Activated T-helper 9 cell treated with anti-CD3 and anti-CD28 coated beads, Interleukin-2, amount 50 U/mL, for 16 hours (primary cell): Measurements from ENCODE around the gene RNU1-3.
"Not testable (repeated sequence)": the region's sequence is repeated elsewhere in the genome, so short reads cannot be mapped to it uniquely, and the experiment has no call there.

Experiments used
- DNase-seq: peaks from one replicate; pipeline ENCODE4 v3.0.0-alpha.2; 2020; ENCODE audit warnings: low read depth

RNU1-3 gene

DNA sequence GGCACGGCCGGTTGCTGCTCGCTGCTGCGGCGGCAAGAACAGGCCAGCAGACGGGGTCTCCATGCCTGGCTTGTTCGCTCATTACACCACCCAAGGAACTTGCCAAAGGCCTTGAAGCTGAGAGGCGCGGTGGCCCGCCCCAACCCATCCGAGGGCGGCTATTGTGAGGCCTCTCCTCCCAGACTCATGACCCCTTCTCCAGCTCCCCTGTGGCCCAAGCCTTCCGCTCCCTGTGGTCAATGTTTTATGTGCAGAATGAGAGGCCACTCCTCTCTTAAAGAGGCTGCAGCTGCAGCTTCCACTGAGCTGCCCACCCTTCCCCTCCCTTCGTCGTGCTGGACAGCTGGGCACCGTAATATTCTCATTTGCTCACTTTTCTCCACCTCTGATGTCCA is 27.6 kb upstream of the RNU1-3 start:
- not testable (repeated sequence) for DNase-seq

DNA sequence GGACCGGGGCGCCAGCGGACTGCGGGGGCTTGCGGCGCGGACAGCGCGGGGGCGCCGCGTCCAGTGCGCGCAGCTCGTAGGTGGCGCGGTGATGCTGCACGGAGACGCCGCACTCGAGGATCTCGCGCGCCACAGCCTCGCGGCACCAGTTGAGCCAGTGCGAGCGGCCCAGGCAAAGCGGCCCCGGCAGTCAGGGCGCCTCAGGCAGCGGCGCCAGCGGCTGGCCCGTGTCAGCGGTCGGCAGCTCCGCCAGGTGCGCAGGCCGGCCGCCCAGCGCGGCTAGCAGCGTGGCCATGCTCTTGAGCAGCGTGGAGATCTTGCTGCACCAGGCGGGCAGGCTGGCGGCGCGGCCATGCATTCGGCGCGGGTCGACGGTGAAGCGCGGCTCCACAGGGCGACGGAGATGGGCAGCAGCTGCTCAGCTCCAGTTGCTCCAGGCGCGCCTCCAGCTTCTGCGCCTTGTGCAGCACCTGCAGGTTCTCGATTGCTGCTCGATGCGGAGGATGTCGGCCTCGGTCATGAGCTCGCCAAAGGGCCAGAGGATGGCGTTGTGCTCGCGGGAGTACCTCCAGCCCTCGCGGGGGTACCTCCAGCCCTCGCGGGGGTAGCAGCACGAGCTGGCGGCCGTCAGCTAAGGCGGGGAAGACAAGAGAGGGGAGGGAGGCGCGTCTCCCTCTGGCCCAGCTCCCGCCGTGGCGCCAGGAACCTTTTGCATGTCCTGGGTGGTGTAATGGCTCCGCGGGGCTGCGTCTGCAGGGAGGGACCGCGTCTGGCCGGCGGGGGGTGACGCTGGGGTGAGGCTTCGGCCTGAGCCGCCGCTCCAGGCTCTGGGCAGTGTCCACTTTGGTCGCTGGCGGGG is 26.9 kb upstream of the RNU1-3 start:
- DNase-seq = not testable (repeated sequence)

DNA sequence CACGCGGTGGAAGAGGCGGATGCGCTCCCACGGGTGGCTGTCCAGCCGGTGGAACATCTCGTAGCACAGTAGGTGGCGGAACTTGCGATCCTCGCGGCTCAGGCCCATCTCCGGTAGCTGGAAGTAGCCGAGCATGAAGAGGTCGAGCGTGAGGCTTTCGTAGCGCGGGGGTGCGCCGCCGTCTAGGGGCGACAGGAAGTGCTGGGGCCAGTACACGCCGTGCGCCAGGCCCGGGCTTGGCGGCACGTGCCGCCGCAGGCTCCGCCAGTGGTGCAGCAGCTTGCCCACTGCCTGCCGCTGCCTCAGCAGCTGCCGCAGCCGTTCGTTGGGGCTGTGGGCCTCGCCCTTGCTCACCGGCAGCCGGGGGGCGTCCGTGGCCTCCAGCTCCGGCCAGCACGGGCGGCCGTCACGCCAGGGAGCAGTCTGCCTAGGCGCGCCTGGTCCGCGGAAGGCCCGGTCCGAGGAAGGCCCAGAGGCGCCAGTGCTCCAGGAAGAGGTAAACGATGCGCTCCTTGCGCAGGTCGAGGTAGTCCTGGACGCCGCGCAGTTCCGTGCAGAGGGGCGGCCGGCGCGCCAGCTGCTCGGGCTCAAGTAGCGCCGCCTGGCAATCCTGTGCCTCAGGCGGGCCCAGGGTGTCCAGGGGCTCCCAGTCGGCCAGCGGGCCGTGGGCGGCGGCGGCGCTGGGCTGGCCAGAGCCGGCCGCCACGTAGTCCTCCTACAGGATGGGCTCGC is 26.1 kb upstream of the RNU1-3 start:
- not testable (repeated sequence) for DNase-seq

DNA sequence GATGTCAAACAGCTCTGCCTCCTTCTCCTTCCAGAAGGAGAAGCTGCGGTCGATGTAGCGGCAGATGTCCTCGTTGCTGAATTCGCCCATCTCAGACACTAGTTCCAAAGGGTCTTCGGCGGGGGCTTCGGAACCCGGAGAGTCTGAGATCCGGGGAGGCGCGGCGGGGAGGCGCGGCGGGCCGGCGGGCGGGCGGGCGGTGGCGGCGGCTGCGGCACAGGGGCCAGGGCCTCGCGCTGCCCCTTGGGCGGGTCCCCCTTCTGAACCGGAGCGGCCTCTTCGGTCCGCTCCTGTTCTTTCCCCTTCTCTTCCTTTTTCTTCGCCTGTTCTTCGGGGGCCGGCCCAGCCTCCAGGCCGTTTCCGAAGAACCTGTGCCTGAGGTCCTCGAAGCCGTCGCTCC is 25.5 kb upstream of the RNU1-3 start:
- not testable (repeated sequence) for DNase-seq

DNA sequence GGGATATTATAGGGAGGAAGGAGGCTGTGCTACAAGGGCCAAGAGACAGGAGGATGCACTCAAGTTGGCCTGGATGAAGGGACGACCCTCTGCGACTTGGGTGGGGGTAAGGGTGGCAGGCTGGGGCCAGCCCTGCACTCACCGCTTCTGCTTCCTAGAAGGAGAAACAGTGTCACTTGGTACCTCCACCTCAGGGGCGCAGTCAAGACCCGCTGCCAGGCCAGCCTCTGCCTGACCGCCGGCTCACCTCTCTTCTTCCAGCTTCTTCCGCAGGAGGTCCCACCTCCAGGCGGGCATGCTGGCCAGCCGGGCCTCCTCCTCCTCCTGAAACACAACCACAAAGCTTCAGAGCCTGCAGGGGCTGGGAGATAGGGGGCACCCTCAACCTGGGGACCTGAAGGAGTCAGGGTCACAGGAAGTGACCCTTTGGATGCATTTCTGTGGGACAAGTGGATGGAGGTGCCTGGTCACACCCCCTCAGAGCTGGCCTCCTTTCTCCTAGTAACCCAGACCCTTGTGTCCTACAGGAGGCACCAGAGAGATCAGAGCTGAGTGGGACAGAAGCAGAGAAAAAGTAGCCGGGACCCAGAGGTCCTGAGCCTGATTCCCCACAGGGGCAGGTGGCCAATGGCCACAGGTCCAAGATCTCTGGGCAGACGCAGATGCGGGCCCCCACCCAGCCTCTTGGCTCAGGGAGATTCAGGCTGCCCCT is 24.4 kb upstream of the RNU1-3 start:
- not testable (repeated sequence) for DNase-seq

DNA sequence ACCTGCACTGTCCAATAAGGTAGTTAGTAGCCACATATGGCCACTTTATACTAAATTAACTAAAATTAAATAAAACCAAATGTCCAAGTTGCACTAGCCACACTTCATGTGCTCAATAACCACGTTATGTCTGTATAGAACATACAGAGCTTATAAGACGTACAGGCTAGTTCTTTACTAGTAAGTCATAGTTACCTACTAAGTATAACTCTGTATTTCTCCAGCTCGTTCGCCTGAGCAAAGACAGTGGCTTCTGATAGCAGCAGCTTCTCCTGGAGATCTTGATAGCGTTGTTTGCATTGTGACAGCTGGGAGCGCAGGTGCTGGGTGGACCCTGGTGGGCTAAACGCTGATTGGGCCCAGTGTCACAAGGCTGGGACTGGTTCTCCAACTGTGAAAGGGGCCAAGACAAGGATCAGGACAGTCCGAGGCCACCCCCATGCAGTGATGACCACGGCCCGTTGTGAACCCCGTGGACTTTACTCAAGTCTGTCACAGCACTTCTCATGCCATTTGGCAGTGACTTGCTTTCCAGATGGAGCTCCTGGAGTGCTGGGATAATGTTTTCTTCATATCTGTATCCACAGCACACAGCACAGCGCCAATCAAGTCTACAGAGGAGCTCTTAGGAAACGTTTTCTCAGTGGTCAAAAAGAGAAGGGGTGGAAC is 20.5 kb upstream of the RNU1-3 start:
- not testable (repeated sequence) for DNase-seq

DNA sequence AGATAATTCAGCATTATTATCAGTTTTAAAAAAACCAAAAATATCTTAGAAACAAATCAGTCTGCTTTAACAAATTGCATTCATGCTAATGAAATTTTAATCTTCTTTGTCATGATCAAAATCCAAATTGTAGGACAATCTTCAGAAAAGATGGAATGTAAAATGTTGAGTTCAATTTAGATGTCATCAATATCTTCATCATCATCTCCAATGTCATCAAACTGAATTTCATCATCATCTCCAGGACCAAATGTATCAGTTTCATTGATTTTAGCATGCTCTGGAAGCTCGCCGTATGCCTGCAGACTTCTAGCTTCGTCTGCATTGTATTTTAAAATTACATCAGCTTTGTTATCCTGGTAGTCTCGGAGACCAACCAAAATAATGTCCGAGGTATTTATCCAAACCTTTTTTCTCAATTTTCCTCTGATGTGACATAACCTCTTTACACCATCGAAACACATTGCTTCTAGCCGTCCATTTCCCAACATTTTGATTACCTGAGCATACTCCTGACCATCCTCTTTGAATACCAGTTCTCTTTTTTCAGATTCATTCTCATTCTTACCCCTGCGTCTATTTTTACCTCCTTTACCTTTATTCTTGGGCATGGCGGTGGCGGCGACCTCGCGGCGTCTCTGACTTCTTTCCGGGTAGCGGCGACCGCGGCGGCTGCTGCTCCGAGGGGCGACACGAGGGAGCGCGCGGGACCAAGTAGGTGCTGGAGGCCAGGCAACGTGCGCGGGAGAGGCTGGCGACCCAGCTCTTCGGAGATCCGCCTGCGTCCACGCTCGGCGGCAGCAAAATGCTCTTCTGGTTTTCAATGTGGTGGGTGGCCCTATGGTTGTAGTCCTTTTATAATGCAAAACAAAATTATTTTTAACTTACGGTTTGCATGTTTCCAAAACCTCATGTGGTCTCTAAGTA is 19.0 kb upstream of the RNU1-3 start:
- DNase-seq = not testable (repeated sequence)

DNA sequence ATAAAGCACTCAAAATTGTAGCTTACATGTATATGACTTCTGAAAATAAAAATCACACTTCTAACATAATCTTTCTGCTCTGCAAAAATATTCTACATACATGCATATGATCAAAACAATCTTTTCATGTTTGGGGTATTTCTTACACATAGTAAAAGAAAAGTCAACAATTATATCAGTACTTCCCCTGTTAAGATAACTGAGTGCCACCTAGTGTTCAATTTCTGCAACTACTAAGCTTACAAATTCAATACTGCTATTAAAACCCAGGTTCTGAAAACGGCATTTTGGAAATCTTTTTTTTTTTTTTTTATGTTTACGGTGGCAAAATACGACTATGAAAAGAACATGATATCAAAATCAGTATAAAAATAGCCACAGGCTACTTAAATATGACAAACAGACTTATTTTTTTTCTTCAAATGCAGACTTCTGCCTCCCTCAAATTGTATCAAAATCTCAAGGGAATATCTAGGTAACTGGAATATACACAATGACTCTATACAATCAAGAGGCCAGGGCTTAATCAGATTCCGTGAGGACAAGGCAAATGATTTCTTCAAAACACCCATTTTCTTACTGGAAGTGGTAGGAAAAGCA is 18.1 kb upstream of the RNU1-3 start:
- not testable (repeated sequence) for DNase-seq

DNA sequence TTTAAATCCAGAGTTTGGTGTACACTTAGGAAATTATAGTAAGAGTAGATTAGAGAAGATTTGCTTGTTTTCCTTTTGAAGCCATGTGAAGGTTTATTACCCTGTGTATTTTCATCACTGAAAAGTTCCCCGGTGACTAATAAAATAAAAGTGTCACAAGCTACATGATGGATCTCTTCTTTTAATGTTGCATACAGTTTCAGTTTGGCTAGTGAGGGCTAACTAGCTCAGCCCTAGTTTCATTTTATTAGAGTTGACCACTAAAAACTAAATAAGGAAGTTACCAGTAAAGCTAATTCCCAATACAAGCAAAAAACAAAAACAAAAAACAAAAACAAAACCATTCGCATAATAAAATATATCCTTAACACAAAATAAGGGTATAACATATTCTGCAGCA is 17.4 kb upstream of the RNU1-3 start:
- DNase-seq = not testable (repeated sequence)

DNA sequence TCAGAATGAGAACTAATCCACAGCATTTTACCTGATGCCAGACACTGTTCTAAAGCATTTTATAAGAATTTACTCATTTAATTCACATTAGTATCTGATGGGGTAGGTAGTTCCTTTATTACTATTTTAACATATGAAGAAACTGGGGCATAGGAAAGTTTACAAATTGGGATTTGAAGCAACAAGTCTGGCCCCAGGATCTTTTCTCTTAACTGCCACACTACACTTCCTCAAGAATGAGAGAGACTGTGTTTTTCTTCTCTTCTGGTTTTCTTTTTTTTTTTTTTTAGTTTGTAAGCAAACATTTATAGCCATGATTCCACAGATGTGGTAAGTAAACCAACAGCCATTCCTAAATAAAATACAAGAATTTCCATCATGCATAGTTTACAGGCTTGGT is 16.1 kb upstream of the RNU1-3 start:
- DNase-seq = not testable (repeated sequence)

DNA sequence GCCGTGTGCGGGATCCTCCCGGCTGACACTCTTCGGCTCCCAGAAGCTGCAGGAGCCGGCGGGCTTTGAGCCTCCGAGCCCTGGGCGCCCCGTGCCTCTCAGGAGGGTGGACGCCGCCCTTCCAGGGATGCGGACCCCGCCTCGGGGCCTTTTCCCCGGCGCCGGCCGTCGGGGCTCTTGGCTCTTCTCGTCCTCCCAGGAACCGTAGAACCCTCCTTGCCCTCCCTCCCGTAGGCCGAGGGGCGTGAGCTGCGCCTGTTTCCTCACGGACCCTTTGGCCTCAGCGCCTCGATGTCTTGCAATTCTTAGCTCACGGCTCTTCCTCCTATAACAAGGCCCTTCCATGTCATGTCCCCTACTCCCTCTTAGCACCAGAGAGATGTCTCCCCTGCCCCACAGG is 13.6 kb upstream of the RNU1-3 start:
- not testable (repeated sequence) for DNase-seq

DNA sequence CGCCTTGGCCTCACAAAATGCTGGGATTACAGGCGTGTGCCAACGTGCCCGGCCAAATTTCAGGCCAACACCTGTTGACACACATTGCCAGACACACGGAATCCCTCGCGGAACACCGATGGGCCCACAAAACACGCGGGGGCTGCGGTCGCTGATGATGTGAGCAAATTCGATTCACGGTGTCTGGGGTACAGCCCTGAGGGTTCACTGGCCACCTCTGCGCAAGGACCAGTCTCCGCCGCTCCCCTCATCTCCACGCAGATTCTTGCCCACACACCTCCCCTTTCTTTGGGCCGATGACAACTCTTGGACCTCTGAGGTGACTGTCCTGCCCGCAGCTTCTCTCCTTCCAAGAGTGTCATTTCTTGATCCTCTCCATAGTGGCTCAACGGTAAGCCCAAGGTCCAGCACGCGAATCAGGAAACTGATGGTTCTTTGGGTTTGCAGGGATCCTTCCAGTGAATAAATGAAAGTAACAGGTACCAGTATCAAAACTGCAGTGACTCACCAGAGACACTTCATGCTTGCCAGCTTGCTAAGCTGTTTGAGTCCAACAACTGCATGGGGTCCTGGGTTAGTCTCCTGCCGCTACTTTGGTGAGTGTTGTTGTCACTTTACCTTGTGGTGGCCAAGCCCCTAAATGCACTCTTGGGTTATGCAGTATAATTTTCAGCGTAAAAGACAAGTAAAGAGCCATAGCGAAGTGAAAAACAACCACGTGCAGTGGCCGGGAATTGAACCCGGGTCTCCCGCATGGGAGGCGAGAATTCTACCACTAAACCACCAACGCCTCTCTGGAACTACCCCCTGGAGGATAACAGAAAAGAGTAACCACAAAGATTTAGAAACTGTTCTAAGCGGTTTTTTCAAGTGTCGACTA is 11.0 kb upstream of the RNU1-3 start:
- DNase-seq = no peak

DNA sequence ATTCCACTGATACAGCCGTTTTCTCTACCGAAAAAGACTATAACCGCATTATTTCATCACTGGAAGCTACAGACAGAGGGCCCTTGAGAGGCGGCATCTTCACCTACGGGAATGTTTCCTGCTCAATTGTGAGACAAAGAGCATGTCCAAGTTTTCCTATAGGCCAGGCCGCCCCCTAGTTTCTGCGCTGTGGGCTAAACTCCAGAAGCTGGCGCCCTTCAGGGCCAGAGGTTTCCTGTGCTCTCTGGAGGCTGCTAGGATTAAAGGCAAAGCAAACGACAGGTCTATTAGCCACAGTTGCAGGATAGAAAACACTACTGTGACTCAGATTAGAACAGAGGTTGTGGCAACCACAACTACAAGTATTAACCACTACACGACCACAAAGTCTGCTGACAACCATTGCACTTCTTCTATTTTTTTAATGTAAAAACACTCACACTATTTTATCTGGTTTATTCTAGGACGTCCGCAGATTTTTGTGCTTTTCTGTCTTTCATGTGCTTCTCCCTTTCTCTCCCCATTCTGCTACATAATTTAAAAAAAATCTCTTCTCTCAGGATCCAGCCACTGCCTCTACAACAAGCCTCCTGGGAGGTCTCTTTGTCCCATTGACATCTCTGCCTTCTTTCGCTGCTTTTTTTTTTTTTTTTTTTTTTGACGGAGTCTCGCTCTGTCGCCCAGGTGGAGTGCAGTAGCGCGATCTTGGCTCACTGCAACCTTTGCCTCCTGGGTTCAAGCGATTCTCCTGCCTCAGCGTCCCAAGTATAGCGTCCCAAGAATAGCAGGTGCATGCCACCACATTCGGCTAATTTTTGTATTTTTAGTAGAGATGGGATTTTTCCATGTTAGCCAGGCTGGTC is 10.1 kb upstream of the RNU1-3 start:
- not testable (repeated sequence) for DNase-seq

DNA sequence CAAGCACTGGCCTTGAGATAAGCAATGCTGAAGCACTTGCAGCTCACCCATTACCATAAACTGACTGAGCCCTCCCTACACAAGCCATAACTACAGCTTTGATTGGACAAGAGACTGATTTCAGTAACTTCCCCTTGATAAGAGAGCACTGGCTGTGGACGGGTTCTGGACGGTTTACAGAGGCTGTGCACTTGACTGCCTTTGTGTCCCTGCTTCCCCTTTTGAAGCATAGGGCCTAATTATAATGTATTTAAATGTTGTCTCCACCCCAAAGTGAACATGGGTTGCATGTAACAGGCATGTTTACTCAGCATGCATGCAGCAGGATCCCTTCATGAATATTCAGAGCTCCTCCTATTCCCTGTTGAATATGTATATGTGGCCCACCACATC is 8.4 kb upstream of the RNU1-3 start:
- not testable (repeated sequence) for DNase-seq

DNA sequence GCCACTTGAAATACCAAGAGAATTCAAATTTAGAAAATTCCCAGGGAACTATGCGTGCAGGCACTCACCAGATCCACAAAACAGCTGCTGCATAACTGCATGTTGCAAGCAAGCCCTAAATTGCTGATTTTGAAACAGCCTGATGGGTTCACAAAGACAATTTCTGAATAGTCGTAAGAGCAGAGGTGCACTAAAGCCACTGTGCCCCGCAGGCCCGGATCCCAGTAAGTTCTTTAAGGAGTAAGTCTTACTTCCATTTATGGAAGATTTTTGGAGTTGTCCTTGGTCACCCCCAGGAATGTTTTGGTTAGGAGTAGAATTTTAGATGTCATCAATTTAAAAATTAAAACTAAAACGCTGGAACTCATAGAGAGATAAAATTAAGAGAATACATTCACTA is 7.2 kb upstream of the RNU1-3 start:
- not testable (repeated sequence) for DNase-seq

DNA sequence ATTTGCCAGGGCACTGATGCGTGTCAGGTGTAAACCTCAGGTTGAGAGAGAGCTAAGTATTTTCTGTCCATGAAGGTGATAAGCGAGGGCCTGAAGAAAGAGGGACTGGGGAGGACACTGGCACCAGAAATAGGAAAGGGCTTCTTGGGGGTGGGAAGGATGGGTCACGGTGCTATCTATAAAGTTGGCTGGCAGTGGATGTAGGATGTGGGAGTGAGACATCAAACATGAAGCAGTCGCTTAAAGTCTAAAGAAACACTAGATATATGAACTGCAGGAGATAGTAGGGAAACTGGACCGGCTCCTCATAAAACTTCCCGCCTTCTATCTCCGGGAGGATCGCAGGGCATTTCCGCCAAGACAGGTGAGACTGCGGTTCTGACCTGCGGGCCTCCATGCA is 912 bp downstream of the RNU1-3 start:
- DNase-seq = not testable (repeated sequence)

DNA sequence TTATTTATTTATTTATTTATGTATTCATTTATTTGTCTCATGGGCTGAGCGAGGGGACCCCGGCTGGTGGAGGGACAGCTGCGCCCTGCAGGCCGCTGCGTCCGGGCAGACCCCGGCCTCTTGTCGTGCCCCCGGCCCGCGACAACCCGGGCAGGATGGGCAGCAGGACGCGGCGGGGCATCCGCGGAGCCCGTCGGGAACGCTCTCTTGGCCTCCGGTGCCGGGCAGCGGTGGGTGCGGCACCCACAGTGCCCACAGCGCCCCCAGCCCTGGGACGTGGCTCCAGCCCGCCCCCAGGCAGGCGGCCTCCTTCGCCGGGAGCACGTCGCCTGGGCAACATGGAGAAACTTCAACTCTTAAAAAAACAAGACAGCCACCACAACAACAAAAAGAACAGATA is 8.5 kb downstream of the RNU1-3 start:
- DNase-seq = not testable (repeated sequence)

DNA sequence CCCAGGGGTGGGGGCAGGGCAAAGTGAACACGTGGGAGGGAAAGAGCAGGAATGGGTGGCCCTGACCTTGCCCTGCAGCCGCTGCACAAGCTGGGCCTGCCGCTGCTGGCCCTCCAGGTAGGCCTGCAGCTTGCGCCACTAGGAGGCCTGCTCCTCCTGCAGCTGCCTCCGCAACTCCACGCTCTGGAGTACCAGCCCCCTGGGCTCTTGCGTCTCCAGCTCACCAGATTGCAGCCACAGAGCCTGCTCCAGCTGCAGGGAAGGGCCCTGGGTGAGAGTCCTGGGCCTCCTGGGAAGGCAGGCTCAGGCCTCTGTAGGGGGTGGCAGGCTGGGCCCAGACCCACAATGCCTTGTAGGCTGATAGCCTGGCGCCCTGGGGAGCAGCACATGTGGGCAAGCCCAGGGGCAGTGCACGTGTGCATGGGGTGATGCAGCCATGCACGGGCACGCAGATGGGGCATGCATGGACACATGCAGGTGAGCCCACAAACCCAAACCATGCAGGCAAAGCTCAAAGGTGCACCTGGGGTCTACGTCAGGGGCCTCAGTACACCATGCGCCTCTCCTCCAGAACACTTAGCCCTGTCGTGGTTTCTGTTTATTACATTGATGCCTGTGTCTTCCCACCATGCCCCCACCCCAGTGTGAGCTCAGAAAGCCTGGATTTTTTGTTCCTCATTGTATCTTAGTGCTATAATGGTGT is 9.6 kb downstream of the RNU1-3 start:
- DNase-seq = not testable (repeated sequence)
